HepG2 (cell line): ENCODE data around the gene HLF. TPM values are rescaled to one million over a fixed set of nuclear protein-coding genes. Genes with fewer than 3 reads are reported as not detected.
A peak's percentile ranks its signal among the peaks of the same experiment; 100 is the strongest.

Experiments used
- AKAP8 ChIP-seq: sonication (generic); formaldehyde crosslinking; IDR thresholded peaks from 2 replicates; pipeline ENCODE4 v1.5.1; 2020; ENCODE audit warnings: mild to moderate bottlenecking, missing genetic modification reagents
- ARNTL ChIP-seq: sonication (generic); formaldehyde crosslinking; IDR thresholded peaks from 2 replicates; pipeline ENCODE4 v1.4.0; 2020; ENCODE audit warnings: mild to moderate bottlenecking, missing genetic modification reagents
- CEBPB ChIP-seq: IDR thresholded peaks from 2 replicates; pipeline ENCODE4 v1.6.1; 2011; ENCODE audit warnings: low read depth, low read length, improper control_type of control experiment, borderline replicate concordance
- JUN ChIP-seq: sonication (generic); formaldehyde crosslinking; IDR thresholded peaks from 2 replicates; pipeline ENCODE4 v1.4.0; 2020; ENCODE audit warnings: mild to moderate bottlenecking, missing genetic modification reagents
- JUNB ChIP-seq: sonication (generic); formaldehyde crosslinking; IDR thresholded peaks from 2 replicates; pipeline ENCODE4 v1.8.0; 2022; ENCODE audit warnings: missing genetic modification reagents, mild to moderate bottlenecking, borderline replicate concordance
- KDM5A ChIP-seq: fragments of 200-600 bp; sonication (generic); IDR thresholded peaks from 2 replicates; pipeline ENCODE4 v1.7.0; 2018; ENCODE audit warnings: antibody characterized with exemption, mild to moderate bottlenecking, low read length, borderline replicate concordance
- KLF9 ChIP-seq: IDR thresholded peaks from 2 replicates; pipeline ENCODE4 v1.6.1; 2016; ENCODE audit warnings: low read depth
- KMT2A ChIP-seq: sonication (generic); formaldehyde crosslinking; IDR thresholded peaks from 2 replicates; pipeline ENCODE4 v1.4.0; 2020; ENCODE audit warnings: missing genetic modification reagents
- MZF1 ChIP-seq: sonication (generic); formaldehyde crosslinking; IDR thresholded peaks from 2 replicates; pipeline ENCODE4 v1.8.1; 2023; ENCODE audit warnings: mild to moderate bottlenecking, missing genetic modification reagents, borderline replicate concordance
- NFE2L2 ChIP-seq: fragments of 150-350 bp; IDR thresholded peaks from 2 replicates; pipeline ENCODE4 v1.6.1; 2014; ENCODE audit warnings: low read length
- SOX6 ChIP-seq, 2 experiments: fragments of 450-650 bp in 1 of 2; sonication (generic) in 1 of 2; formaldehyde crosslinking in 1 of 2; IDR thresholded peaks; 2 replicates each; pipeline versions ENCODE4 v1.4.0 to v1.6.1; 2017 to 2020; ENCODE audit warnings: antibody characterized with exemption in 1 of 2, mild to moderate bottlenecking in 1 of 2, missing genetic modification reagents in 1 of 2
- SRSF9 ChIP-seq: fragments of 200-400 bp; formaldehyde crosslinking; IDR thresholded peaks from 2 replicates; pipeline ENCODE4 v1.6.1; 2018; ENCODE audit warnings: borderline replicate concordance, mild to moderate bottlenecking, low read depth, low read length; ENCODE audit not compliant: insufficient read depth, poor library complexity, severe bottlenecking
- TBL1XR1 ChIP-seq: fragments of 150-350 bp; IDR thresholded peaks from 2 replicates; pipeline ENCODE4 v1.6.1; 2014; ENCODE audit warnings: borderline replicate concordance, low read length; ENCODE audit not compliant: partially characterized antibody
- THAP11 ChIP-seq: IDR thresholded peaks from 2 replicates; pipeline ENCODE4 v1.6.1; 2016; ENCODE audit warnings: missing biosample characterization, missing genetic modification reagents
- ZKSCAN5 ChIP-seq: sonication (generic); formaldehyde crosslinking; IDR thresholded peaks from 2 replicates; pipeline ENCODE4 v1.5.1; 2020; ENCODE audit warnings: mild to moderate bottlenecking, missing genetic modification reagents
- ZNF225 ChIP-seq: sonication (generic); formaldehyde crosslinking; IDR thresholded peaks from 2 replicates; pipeline ENCODE4 v1.4.0; 2020; ENCODE audit warnings: mild to moderate bottlenecking, missing genetic modification reagents
- ZNF280B ChIP-seq: sonication (generic); formaldehyde crosslinking; IDR thresholded peaks from 2 replicates; pipeline ENCODE4 v1.5.0; 2020; ENCODE audit warnings: missing genetic modification reagents, mild to moderate bottlenecking, borderline replicate concordance
- ZNF496 ChIP-seq: sonication (generic); formaldehyde crosslinking; IDR thresholded peaks from 2 replicates; pipeline ENCODE4 v1.8.1; 2023; ENCODE audit warnings: mild to moderate bottlenecking, moderate library complexity, missing genetic modification reagents; ENCODE audit not compliant: insufficient replicate concordance
- ZNF510 ChIP-seq: sonication (generic); formaldehyde crosslinking; IDR thresholded peaks from 2 replicates; pipeline ENCODE4 v1.4.0; 2020; ENCODE audit warnings: low read depth, mild to moderate bottlenecking, missing genetic modification reagents
- ZNF567 ChIP-seq: sonication (generic); formaldehyde crosslinking; IDR thresholded peaks from 2 replicates; pipeline ENCODE4 v1.8.1; 2023; ENCODE audit warnings: mild to moderate bottlenecking, missing genetic modification reagents, borderline replicate concordance
- ZNF574 ChIP-seq: sonication (generic); formaldehyde crosslinking; IDR thresholded peaks from 2 replicates; pipeline ENCODE4 v1.4.0; 2020; ENCODE audit warnings: missing genetic modification reagents
- ZNF629 ChIP-seq: sonication (generic); formaldehyde crosslinking; conservative IDR thresholded peaks from 2 replicates; pipeline ENCODE4 v1.5.0; 2020; ENCODE audit warnings: missing genetic modification reagents
- ZXDC ChIP-seq: sonication (generic); formaldehyde crosslinking; IDR thresholded peaks from 2 replicates; pipeline ENCODE4 v1.5.0; 2020; ENCODE audit warnings: mild to moderate bottlenecking, missing genetic modification reagents
- polyA plus RNA-seq, 8 experiments: library from polyadenylated mRNA; depleted of rRNA in 3 of 8; stranded (reverse) in 7 of 8; unstranded in 1 of 8; fragments of >200 nt; fragmentation: Illumina TruSeq in 4 of 8; extraction: Trizol in 4 of 8; gene quantifications; 2 replicates each; pipeline versions ENCODE4 v1.2.1 to v1.2.3, GENCODE V29; 2011 to 2016; ENCODE audit warnings: low read depth in 4 of 8, missing spikeins in 1 of 8, mixed read lengths in 1 of 8; ENCODE audit not compliant: insufficient read depth in 1 of 8
- total RNA-seq, 5 experiments: library from RNA; depleted of rRNA; stranded (reverse); fragments of >200 nt; fragmentation: Illumina TruSeq; extraction: Trizol; gene quantifications; 2 replicates each; pipeline ENCODE4 v1.2.3, GENCODE V29; 2016; ENCODE audit warnings: low read depth in 1 of 5

Gene HLF
- total and polyA plus RNA-seq, 2 of the 13 experiments (the other 11 are each of a cell fraction or from before 2014, with no cell fraction given): 202 to 346 TPM

DNA sequence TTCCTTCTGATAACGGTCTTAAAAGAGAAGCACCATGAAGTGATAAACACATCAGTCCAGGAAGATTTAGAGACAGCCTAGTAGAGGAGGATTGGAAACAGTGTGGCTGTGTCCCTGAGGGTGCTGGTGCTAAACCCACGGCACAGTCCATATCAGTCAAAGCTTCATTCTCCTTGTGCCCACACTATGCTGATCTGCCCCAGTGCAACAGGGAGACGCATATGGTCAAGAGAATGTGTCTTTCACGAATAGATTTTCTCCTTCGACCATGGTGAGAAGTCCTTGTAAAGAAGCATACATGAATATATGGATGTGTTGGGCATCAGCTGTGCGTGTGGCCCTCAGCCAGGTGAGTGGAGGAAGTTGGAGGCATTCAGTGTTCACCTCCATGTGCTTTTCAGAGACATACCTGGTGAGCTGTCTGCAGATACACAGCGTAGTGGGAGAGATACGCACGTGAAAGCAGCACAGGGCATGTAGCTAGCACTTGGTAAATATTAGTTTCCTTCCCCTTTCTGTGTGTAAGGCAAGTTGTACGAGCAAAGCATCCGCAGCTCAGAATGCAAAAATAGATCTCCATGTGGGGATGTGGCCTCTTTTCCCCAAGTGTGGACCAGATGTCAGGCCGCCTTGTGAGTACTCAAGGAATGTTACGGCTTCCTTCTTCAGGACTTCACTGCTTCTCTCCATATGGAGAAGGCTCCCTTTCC is 29.4 kb downstream of the HLF start (continued):
- TF ChIP-seq CEBPB (no peak), ZXDC (CRISPR knock-in tag) (no peak), ARNTL (CRISPR knock-in tag) (no peak), AKAP8 (CRISPR knock-in tag) (no peak), SRSF9 (no peak), SOX6 (IDR thresholded peaks at IDR 0.05) (no peak), SOX6 (CRISPR knock-in tag; IDR thresholded peaks at IDR 0.05) (peak; percentile 40; the same call in 1 of the 2 replicates), TBL1XR1 (no peak), THAP11 (CRISPR knock-in tag) (0 out of 2 replicates have a peak, but pooled peaks have one; percentile 18), NFE2L2 (no peak), ZKSCAN5 (CRISPR knock-in tag) (no peak), ZNF574 (CRISPR knock-in tag) (no peak), MZF1 (CRISPR knock-in tag) (no peak), JUNB (no peak), KMT2A (CRISPR knock-in tag) (no peak), ZNF496 (CRISPR knock-in tag) (no peak), JUN (CRISPR knock-in tag) (0 out of 2 replicates have a peak, but pooled peaks have one; percentile 16), ZNF629 (CRISPR knock-in tag) (0 out of 2 replicates have a peak, but pooled peaks have one; percentile 9), ZNF280B (CRISPR knock-in tag) (no peak), ZNF225 (no peak), KDM5A (no peak), KLF9 (CRISPR knock-in tag) (no peak), ZNF510 (no peak), ZNF567 (CRISPR knock-in tag) (peak; percentile 38; the same call in 1 of the 2 replicates)
